ENCODE results near the gene MED25.

MED25 gene

DNA sequence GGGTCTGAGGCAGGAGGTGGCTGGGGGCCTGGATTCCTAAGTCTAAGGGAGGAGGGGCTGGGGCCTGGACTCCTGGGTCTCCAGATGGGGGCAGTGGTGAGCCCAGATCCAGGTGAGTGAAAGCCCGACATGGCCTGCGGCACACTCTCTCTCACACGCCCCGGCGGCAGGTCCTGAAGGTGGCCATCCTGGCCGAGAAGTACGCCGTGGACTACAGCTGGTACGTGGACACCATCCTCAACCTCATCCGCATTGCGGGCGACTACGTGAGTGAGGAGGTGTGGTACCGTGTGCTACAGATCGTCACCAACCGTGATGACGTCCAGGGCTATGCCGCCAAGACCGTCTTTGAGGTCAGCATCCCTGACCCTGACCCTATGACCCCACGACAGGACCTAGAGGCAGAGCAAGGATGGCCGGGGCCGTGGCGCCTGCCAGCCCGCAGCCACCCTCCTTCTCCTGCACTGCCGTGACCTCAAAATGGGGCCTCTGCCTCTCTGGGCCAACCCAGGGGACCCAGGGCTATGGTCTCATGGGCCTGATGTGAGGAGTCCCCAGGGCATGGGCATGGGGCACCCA is 18.2 kb upstream of the MED25 start:
- no peak for DNase-seq

DNA sequence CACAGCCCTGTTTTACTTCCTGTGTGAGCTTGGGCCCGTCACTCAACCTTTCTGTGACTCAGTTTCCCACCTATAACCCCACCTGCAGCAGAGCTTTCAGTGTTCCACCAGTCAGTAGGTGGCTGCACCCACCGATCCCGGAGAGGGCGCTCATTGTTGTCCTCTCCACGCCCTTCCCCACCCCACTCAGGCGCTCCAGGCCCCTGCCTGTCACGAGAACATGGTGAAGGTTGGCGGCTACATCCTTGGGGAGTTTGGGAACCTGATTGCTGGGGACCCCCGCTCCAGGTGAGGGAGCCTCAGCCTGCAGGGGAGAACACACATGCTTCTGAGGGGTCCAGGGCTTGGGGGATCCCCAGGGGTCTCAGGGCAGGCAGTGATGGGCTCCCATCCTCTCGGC is 17.3 kb upstream of the MED25 start:
- DNase-seq, result no peak

DNA sequence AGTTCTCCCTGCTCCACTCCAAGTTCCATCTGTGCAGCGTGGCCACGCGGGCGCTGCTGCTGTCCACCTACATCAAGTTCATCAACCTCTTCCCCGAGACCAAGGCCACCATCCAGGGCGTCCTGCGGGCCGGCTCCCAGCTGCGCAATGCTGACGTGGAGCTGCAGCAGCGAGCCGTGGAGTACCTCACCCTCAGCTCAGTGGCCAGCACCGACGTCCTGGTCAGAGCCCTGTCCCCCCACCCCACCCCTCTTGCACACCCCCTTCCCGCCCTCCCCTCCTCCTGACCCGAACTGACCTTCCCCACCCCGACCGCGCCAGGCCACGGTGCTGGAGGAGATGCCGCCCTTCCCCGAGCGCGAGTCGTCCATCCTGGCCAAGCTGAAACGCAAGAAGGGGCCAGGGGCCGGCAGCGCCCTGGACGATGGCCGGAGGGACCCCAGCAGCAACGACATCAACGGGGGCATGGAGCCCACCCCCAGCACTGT is 16.6 kb upstream of the MED25 start:
- no peak for DNase-seq

DNA sequence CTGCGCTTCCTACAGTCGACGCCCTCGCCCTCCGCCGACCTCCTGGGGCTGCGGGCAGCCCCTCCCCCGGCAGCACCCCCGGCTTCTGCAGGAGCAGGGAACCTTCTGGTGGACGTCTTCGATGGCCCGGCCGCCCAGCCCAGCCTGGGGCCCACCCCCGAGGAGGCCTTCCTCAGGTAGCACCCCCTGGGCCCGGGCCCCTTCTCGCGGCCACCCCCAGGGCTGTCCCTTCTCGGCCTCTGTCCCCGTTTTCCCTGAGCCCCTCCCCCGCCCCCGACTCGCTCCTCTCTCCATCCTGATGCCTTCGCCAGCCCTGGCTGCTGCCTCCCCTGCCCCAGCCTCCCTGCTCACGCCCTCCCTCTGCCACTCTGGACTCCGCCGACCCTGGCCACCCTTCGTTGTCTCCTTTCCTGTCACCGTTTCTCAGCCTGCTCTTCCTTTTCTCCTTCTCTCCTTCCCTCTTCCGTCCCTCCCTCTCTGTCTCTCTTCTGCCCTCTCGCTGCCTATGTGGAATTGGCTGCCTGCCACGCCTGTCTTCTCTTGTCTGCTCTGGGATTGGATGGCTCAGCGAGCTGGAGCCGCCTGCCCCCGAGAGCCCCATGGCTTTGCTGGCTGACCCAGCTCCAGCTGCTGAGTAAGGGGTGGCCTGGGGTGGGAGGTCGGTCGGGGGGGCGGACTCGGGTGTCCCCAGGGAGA is 16.0 kb upstream of the MED25 start:
- peak; percentile 38 for DNase-seq

DNA sequence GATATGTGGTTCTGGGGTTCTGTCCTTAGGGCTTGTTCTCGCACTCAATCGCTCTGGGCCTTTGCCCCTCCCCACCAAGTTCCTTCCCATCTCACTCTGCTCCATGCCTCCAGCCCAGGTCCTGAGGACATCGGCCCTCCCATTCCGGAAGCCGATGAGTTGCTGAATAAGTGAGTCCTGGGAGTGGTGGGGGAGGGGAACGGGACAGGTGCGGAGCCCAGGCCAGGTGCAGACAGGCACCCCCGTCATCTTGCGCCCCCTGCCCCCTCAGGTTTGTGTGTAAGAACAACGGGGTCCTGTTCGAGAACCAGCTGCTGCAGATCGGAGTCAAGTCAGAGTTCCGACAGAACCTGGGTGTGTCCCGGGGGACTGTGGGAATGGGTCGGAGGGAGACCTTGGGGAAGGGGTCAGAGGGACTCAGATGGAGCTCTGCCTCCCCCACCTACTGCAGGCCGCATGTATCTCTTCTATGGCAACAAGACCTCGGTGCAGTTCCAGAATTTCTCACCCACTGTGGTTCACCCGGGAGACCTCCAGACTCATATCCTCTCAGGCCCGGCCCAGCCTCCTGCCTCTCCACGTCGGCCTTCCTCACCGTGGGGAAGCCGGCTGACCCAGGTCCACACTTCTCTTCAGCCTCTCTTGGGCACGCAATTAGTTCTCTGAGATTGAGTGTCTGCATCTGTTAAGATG is 15.1 kb upstream of the MED25 start:
- DNase-seq, result no peak

DNA sequence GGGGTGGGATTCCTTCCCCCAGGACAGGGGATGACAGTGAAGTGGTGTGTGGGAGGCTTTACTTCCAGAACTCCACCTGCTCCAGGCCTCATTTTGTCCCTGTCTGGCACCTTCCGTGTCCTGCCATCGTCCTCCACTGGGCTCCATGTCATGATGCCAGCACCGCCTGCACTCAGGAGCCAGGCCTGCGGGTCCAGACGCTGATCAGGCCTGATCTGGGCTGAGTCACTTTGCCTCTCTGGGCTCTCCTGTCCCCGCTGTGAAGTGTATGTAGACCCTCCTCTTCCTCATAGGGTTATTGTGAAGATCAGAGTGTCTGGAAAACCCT is 14.6 kb upstream of the MED25 start:
- no peak for DNase-seq

DNA sequence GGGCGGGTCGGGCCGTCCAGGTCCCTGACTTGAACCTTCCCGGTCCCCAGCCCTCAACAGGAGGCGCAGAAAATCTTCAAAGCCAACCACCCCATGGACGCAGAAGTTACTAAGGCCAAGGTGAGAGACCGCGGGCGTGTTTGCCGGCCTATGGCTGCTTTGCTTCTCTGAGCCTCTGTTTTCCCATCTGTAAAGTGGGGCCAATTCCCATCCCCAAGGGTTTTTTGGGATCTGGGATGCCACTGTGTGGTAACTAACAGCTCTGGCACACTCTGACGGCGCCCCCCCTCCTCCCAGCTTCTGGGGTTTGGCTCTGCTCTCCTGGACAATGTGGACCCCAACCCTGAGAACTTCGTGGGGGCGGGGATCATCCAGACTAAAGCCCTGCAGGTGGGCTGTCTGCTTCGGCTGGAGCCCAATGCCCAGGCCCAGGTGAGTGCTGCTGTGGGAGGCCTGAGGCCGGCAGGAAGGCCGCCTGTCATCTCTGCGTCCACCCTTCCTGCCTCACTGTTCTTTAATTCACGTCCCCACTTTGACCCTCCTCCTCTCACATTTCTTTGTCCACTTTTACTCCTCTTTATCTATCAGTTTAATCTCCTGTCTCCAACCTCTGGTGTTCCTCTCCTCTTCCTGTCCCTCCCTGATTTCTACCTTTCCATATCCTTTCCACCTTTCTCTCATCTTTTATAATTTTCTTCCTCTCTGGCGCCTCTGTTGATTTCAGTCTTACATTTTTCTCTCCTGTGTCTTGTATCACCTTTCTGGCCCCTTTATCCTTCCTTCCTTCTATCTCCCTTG is 12.1 kb upstream of the MED25 start:
- no peak for DNase-seq

DNA sequence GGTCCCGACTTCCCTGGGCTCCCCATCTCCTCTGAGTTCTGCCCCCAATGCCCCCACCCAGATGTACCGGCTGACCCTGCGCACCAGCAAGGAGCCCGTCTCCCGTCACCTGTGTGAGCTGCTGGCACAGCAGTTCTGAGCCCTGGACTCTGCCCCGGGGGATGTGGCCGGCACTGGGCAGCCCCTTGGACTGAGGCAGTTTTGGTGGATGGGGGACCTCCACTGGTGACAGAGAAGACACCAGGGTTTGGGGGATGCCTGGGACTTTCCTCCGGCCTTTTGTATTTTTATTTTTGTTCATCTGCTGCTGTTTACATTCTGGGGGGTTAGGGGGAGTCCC is 11.5 kb upstream of the MED25 start:
- DNase-seq, result no peak

DNA sequence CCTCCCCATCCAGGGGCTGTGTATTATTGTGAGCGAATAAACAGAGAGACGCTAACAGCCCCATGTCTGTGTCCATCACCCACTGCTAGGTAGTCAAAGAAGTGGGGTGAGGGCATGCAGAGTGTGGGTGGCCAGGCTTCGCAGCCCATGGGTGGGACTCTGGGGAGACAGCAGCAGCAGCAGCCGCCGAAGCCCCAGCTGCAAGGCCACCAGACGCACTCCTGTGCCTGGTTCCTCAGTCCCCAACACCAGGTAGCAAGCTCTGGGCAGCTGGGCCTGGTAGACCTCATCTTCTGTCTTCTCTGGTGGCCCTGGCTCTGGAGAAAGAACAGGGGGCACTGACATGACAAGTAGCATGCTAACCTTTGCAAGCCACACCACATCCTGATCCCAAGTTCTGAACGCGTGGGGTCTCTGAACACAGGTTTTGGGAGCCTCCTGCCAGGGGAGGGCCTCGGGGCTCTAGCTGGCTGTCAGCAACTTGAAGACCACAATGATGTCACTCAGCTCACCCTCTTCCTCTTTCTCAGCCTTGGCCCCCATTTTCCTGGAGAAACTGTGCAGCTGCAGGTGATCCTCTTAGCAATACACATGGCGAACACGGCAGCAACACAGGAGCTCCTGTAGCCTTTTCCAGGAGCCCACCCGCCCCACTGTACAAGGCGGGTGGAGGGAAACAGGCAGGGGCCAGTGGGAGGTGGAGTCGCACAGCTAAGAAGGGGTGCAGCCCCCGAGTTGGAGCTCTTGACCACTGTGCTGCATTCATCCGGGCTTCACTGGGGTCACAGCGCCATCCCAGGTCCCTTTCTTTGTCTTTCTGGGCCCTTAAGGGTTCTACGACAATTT is 10.8 kb upstream of the MED25 start:
- DNase-seq, result no peak

DNA sequence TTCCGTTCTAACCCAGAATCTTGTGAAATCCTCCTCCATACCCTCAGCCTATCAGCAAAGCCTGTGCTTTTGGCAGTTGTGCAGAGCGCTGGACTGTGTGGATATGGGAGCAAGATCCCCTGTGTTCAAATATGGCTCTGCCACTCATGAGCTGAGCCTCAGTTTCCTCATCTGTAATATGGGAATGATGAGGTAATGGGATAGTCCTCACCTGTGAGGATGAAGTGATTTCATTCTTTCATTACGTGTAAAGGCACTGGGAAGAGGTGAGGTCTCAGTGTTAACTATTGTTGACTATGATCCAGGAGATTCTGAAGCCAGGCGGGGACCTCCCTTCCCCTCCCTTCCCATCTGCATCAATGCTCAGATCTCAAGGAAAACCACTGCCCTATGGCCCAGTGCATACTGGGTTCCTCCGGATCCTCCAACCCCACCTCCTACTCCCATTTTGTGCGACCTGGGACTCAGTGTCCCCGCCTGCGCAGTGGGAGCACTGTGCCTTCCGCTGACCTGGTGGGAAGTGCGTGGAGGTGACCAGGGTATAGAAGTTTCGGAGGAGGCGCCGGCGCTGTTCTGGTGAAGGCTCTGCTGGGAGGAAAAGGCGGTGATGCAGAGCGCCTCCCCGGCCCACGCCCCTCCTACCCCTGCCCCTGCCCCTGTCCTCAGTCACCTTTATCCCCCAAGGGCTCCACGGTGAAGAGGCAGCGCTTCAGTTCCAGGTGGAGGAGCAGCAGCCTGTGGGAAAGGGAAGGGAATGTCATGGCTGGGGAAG is 10.0 kb upstream of the MED25 start:
- no peak for DNase-seq

DNA sequence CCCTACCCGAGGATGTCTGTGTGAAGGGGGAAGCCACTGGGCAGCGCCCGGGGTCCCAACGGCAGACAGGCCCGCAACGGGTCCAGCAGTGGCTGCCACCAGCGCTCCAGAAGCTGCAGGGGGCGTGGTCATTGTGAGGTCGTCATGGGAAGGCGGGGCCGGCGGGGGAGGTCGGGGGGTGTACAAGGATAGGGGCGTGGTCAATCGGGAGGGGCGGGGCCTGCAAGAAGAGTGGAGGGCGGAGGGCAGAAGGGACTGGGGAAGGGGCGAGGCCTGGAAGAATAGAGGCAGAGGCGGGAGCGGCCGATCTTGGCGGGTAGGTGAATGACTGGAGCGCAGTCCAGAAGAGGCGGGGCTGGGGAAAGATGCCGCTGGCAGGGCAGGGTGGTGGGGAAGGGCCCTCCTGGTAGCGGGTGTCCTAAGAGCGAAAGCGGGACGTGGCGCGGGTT is 9.4 kb upstream of the MED25 start:
- peak; percentile 83 for DNase-seq

DNA sequence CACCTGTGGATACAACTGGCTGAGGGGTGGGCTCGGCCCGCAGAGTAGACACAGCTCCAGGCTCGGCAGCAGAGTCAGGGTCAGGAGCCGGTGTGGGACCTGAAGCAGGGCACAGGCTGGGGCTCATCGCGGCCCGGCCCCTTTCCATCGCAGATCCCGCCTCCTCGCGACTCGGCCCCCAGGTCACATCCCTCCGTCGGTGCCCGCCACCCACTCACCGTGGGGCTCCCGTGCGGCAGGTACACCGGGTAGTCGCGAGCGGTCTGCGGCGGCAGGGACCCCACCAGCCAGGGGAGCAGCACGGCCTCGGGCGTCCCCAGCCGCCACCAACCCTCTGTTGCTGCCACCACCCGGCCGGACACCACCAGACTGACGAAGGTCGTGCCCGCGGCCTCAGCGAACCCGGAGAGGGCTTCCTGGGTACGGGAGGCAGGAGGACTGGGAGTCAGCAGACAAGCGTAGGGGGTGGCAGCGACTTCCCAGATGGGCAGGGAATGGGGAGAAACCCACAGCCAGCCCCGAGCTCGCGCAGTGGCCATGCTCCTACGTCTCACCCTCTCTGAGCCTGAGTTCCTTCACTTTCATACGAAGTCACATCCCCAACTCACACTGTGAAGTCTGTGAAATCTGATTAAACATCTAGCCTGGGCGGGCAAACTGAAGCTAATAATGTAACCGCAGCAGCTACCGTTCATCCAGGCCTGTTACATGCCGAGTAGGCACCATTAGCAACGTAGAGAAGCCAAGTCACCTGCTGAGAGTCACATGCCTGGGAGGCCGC is 8.7 kb upstream of the MED25 start:
- DNase-seq, result peak; percentile 37

DNA sequence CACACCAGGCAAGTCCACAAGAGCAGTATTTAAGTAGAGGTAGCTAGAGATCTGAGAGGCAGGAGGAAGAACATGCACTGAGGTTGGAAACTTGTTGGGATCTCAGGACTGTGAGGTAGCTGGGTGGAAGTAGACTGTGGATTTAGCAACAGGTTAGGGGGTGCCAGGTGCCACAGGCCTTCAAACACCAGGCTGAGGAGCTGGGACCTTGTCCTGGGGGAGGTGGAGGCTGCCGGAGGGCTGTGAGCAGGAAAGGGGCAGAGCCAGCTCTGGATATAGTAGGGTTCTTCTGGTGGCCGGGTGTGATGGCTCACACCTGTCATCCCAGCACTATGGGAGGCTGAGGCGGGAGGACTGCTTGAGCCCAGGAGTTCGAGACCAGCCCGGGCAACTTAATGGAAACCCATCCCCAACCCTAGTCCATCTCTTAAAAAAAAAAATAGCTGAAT is 8.1 kb upstream of the MED25 start:
- DNase-seq, result no peak

DNA sequence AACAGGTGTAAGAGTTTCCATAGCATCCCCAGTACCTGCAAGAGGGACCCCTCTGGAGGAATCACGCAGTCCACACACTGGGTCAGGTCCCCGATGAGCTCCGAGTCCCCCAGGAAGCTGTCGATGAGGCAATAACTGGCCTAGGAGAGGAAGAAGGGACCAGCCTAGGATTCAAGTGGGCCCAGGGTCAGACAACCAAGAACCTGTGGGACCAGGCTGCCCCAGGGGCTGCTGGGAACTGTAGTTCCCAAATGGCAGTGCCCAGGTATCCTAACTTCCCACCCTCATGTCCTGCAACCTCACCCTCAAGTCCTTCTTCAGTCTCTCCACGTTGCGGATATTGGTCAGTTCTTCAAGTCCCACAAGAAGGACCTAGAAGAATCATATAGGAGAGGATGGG is 6.8 kb upstream of the MED25 start:
- DNase-seq, result no peak

DNA sequence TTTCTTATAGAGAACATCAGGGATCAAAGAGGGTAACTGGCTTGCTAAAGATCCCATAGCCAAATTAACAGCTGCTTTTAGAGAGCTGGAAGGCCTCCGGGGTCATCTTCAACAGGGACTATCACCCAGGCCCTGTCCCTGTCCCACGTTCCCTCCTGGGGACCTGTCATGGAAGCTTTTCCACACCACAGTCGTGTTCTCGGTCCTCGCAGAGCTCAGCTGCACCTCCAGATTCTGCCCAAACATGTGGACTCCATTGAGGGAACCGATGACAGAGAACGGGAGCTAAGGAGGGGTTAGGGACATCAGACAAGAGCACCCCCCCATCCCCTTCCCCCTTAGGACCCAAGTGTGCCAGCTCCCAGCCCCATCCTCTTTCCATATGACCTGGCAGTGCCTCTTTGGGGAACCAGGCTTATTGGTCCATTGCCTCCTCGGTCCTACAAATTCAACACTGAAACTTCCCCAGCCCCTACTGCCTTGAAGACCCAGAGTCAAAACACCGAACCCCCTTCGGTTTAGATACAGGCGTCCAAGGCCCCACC is 5.6 kb upstream of the MED25 start:
- no peak for DNase-seq

DNA sequence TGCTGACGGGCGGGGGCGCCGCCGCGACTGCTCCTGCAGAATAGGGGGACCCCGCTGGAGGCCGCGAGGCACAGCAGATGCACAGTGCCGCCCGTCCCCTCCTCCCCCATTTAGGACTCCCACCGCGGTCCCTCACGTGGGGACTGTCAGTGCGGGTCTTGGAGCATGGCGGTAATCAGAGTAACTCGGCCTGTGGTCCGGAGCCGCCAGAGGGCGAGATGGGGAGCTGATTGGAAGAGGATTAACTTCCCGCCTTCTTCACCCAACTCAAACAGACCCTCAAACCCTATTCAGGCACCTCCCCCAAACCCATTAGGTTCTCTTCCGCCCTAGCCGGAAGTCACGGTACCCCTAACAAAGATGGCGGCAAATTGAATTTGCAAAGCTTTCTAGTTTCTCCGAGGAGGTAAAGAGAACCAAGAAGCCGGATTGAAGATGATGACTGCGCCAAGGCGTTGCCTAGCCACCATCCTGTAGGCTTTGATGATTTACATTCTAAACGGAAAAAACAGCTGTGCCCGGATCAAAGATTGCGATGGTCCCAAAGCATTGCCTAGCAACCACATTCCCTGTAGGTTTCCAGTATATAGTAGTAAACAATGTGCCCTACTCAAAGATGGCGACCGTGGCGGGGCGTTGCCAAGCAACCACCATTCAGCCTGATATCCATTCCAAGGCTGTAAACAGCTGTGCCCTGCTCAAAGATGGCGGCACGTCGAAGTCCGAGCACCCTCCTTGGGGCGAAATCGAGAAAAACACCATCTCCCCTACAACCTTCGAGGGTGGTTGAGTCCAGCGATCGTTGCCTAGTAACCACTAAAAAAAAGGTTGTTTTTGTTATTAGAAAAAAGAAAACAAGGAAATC is 4.9 kb upstream of the MED25 start, which contains the start of gene FUZ:
Gene FUZ, minus strand, starts transcription at position 296 of the 865 bp plus-strand sequence. Its CDS starts 186 bp downstream, at position 110.
- DNase-seq, result peak; percentile 99

DNA sequence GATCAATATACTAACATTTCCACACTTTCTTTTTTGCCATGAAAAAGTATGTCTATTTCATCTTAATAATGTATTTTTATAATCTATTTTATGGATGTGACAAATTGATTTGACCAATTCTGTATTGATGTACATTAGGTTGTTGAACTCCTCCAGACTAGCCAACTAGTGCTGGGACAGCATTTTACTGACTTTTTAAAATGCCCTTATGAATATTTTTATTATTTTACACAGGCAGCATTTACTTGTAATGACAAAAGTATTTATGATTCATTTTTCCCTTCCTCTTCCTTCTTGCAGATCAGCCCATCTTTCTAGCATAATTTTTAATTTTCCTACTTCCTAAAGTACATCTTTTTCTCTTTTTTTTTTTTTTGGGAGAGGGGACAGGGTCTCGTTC is 4.1 kb upstream of the MED25 start:
- no peak for DNase-seq

DNA sequence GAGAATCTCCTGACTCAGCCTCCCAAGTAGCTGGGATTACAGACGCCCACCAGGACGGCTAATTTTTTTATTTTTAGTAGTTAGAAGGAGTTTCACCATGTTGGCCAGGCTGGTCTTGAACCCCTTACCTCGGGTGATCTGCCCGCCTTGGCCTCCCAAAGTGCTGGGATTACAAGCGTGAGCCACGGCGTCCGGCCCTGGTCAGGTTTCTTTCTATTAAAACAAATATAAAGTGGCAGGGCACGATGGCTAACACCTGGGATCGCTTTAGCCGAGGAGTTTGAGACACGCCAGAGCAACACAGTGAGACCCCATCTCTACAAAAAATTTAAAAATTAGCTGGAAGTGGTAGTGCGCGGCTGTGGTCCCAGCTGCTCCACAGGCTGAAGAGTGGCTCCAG is 1.5 kb upstream of the MED25 start:
- DNase-seq, result no peak

DNA sequence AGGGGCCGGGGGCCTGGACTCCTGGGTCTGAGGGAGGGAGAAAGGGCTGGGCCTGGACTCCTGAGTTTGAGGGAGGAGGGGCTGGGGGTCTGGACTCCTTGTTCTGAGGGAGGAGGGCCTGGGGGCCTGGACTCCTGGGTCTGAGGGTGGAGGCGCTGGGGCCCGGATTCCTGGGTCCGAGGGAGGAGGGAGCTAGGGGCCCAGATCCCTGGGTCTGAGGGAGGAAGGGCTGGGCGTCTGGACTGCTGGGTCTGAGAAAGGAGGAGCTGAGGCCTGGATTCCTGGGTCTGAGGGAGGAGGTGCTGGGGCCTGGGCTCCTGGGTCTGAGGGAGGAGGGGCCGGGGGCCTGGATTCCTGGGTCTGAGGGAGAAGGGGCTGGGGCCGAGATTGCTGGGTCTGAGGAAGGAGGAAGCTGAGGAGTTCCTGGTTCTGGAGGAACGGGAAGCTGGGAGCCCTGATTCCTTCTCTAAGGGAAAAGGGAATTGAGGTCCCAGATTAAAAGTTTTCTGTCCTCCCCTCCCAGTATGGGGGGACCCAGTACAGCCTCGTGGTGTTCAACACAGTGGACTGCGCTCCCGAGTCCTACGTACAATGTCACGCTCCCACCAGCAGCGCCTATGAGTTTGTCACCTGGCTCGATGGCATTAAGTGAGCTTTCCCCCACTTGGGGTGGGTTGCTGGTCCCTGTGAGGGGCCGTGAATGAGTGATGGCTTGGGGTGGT is 721 bp downstream of the MED25 start:
- DNase-seq, result no peak

Data from EL (cell line).